Thyroid gland (tissue), 4 donors: ENCODE measurements around the gene CCDC157. TPM values are rescaled to one million over a fixed set of nuclear protein-coding genes. Genes with fewer than 3 reads are reported as not detected.

ENCODE experiments used
- DNase-seq, 2 donors: peaks; one replicate each; pipeline ENCODE4 v3.0.0-alpha.2; 2019
- H3K27ac ChIP-seq, 3 donors: fragments of 200-600 bp; sonication (generic); 1 replicate in 2 of 3; 2 replicates in 1 of 3; pipeline ENCODE4 v1.5.1; 2016 to 2019; ENCODE audit warnings: mild to moderate bottlenecking in 1 of 3, moderate library complexity in 1 of 3
- H3K27me3 ChIP-seq: fragments of 200-600 bp; sonication (generic); one replicate; pipeline ENCODE4 v1.5.1; 2019
- H3K36me3 ChIP-seq, 2 donors: fragments of 200-600 bp; sonication (generic); one replicate each; pipeline ENCODE4 v1.5.1; 2016 to 2019
- H3K4me1 ChIP-seq, 2 donors: fragments of 200-600 bp; sonication (generic); one replicate each; pipeline ENCODE4 v1.5.1; 2017 to 2019
- H3K4me3 ChIP-seq, 3 donors: fragments of 200-600 bp; sonication (generic); replicated peaks in 1 of 3; 1 replicate in 2 of 3; 2 replicates in 1 of 3; pipeline ENCODE4 v1.5.1; 2016; ENCODE audit warnings: mild to moderate bottlenecking in 1 of 3
- H3K9me3 ChIP-seq: fragments of 200-600 bp; sonication (generic); one replicate; pipeline ENCODE4 v1.5.1; 2017
- CTCF ChIP-seq, 6 experiments: fragments of 200-600 bp in 3 of 6; fragments of 450-650 bp in 3 of 6; sonication (generic) in 3 of 6; IDR thresholded peaks; one replicate each; pipeline ENCODE4 v1.5.1; 2016 to 2019; ENCODE audit warnings: antibody characterized with exemption in 6 of 6, mild to moderate bottlenecking in 2 of 6, inconsistent platforms in 1 of 6, moderate library complexity in 1 of 6
- POLR2A ChIP-seq, 2 donors: fragments of 450-650 bp; IDR thresholded peaks; one replicate each; pipeline ENCODE4 v1.6.1; 2017; ENCODE audit warnings: antibody characterized with exemption in 2 of 2, mild to moderate bottlenecking in 2 of 2, moderate library complexity in 1 of 2
- WGBS, 2 donors: methylation state at CpG; one replicate each; pipeline ENCODE4 v1.1.5; 2017; 5-methylcytosine and 5-hydroxymethylcytosine counted together
- intact Hi-C: fragments of 100-400 bp; cut with DNase I; formaldehyde crosslinking; loops from one replicate; pipeline ENCODE4 v1.15.1; 2023
- total RNA-seq, 4 donors: library from RNA; depleted of rRNA; stranded (reverse); fragments of >200 nt; gene quantifications; one replicate each; pipeline ENCODE4 v1.2.3, GENCODE V29; 2016

CCDC157 gene
- total RNA-seq, 4 donors from 2014 or later: 8.1 to 18.3 (median 15.6) TPM

- H3K4me1 ChIP-seq: peaks cover 0 to 5% of the 10 kb centered on the region in 2 donors
- no peak for TF ChIP-seq POLR2A (IDR thresholded peaks at IDR 0.05)
- TF ChIP-seq CTCF (IDR thresholded peaks at IDR 0.05): no peak
- H3K36me3 ChIP-seq: peaks cover 12 to 21% of the 10 kb centered on the region in 2 donors
- no peaks in the 10 kb centered on the region for H3K27me3 ChIP-seq
- WGBS, 2 donors: 83 to 88% methylated on average over 3 to 4 of the region's 4 CpGs
- DNase-seq: no peak
- intact Hi-C loops: no loop called here
- H3K27ac ChIP-seq: no peak overlapping the region
- no peak overlapping the region for H3K4me3 ChIP-seq
- no peaks in the 10 kb centered on the region for H3K9me3 ChIP-seq
Measured at GRCh38 chr22:30405731-30406130, 48.9 kb downstream of the CCDC157 start.

DNA sequence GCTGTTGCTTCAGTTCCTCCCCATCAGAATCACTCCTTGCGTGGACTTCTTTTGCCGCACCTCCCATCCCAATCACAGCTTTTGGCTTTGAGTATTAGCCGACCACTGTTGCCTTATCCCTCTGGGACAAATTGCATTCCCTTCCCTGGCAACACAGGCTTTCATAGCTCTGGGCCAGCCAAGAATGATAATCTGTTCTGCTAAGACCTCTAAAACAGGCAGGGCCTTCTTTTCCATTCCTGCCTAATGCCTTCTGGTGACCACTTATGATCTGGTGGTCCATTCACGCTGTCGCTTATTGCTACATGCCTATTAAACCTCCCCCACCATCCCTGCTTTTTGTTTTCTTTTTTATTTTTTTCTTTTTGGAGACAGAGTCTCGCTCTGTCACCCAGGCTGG lies 49.6 kb downstream of the CCDC157 start:
- 85 to 95% methylated on average over 6 of the region's 6 CpGs for WGBS, 2 donors
- Histone ChIP-seq H3K36me3 (peaks cover 16 to 27% of the 10 kb centered on the region in 2 donors), H3K27me3 (no peaks in the 10 kb centered on the region), H3K4me1 (peaks cover 0 to 5% of the 10 kb centered on the region in 2 donors), H3K9me3 (no peaks in the 10 kb centered on the region), H3K4me3 (no peak overlapping the region), H3K27ac (no peak overlapping the region)
- no peak for DNase-seq
- TF ChIP-seq POLR2A (IDR thresholded peaks at IDR 0.05) (no peak), CTCF (IDR thresholded peaks at IDR 0.05) (no peak)
- intact Hi-C loops: no loop called here

DNA sequence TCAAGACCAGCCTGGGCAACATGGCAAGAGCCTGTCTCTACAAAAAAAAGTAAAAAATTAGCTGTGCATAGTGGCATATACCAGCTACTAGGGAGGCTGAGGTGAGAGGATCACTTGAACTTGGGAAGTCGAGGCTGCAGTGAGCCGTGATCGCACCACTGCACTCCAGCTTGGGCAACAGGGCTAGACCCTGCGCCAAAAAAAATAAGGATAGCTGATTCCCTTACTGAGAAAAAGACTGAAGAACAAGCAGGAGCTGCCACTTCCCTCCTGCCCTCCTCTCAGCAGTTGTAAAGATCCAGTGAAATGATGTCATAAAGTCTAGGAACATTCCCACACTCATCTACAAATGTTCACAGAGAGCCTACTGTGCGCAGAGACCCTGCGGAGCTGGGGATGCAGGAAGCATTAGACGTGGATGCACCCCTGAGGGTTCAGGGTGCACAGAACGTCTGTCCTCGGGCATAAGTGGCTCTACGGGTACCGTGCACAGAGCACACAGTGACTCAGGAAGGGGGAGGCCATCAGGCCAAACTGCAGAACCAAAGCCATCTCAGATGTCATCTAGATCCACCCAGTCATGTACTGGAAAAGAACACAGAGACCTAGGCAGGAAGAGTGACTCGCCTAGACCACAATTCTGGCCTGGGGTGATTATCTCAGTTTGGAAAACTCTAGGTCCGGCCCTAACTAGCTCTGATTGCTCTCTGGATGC lies 51.7 kb downstream of the CCDC157 start:
- intact Hi-C loops: no loop called here
- DNase-seq: no peak
- peaks cover 16 to 32% of the 10 kb centered on the region in 2 donors for H3K36me3 ChIP-seq
- no peaks in the 10 kb centered on the region for H3K27me3 ChIP-seq
- WGBS, 2 donors: 72 to 84% methylated on average over 11 to 13 of the region's 13 CpGs
- no peak overlapping the region for H3K27ac ChIP-seq
- H3K9me3 ChIP-seq: no peaks in the 10 kb centered on the region
- H3K4me1 ChIP-seq: no peaks in the 10 kb centered on the region
- H3K4me3 ChIP-seq: no peak overlapping the region
- TF ChIP-seq POLR2A (IDR thresholded peaks at IDR 0.05): no peak
- TF ChIP-seq CTCF (IDR thresholded peaks at IDR 0.05): no peak

DNA sequence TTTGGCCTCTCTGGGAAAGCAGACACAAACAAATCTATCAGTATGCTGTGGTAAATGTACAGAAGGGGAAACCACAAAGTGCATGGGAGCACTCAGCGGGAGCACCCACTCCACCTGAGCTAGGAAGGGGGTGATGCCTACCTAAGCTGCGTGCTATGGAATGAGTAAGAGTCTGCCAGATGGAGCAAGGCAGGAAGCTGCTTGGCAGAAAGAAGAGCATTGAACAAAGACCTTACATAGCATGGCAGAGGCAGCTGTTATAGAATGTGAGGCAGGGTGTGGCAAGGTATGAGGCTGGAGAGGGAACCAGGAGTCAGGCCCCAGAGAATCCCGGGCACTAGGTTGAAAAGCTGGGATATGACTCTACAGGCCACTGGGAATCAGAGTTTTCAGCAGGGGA lies 55.0 kb downstream of the CCDC157 start:
- Histone ChIP-seq H3K36me3 (peaks cover 29 to 42% of the 10 kb centered on the region in 2 donors), H3K4me3 (no peak overlapping the region), H3K9me3 (no peaks in the 10 kb centered on the region), H3K4me1 (no peaks in the 10 kb centered on the region), H3K27me3 (no peaks in the 10 kb centered on the region), H3K27ac (no peak overlapping the region)
- no peak for DNase-seq
- intact Hi-C loops: no loop called here
- WGBS, 2 donors: 87 to 88% methylated on average over 3 of the region's 3 CpGs
- TF ChIP-seq POLR2A (IDR thresholded peaks at IDR 0.05) (no peak), CTCF (IDR thresholded peaks at IDR 0.05) (no peak)

DNA sequence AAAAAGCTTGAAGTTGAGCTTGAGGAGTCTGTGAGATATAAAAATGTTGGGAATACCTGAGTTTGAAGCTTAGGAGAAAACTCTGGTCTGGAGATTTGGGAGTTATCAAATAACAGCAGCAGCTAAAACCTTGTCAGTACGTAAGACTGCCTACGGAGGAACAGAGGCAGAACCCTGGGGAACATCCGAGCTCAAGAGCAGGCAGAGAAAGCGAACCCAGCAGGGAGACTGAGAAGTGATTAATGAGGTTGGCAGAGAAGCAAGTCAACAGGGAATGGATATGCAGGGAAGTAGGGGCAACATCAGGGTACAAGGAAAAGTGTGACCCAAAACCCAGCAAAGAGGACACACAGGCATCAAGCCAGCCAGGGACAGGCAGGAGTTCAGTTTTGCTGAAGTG lies 56.2 kb downstream of the CCDC157 start:
- 85 to 93% methylated on average over 4 of the region's 4 CpGs for WGBS, 2 donors
- peaks cover 36 to 40% of the 10 kb centered on the region in 2 donors for H3K36me3 ChIP-seq
- H3K27ac ChIP-seq: no peak overlapping the region
- no peak for TF ChIP-seq CTCF (IDR thresholded peaks at IDR 0.05)
- TF ChIP-seq POLR2A (IDR thresholded peaks at IDR 0.05): no peak
- no peaks in the 10 kb centered on the region for H3K27me3 ChIP-seq
- H3K4me3 ChIP-seq: no peak overlapping the region
- intact Hi-C loops: no loop called here
- no peaks in the 10 kb centered on the region for H3K4me1 ChIP-seq
- no peak for DNase-seq
- no peaks in the 10 kb centered on the region for H3K9me3 ChIP-seq
